HL-60/S4 (cell line): ENCODE data around the gene CDHR1.
"Not testable (repeated sequence)": the region's sequence is repeated elsewhere in the genome, so short reads cannot be mapped to it uniquely, and the experiment has no call there.

Experiments
- in situ Hi-C: fragments of 300-500 bp; cut with MboI; formaldehyde crosslinking; loops from 2 replicates; pipeline ENCODE4 v1.14.3; 2022; ENCODE audit warnings: low sequenced_read_pairs

CDHR1 gene

DNA sequence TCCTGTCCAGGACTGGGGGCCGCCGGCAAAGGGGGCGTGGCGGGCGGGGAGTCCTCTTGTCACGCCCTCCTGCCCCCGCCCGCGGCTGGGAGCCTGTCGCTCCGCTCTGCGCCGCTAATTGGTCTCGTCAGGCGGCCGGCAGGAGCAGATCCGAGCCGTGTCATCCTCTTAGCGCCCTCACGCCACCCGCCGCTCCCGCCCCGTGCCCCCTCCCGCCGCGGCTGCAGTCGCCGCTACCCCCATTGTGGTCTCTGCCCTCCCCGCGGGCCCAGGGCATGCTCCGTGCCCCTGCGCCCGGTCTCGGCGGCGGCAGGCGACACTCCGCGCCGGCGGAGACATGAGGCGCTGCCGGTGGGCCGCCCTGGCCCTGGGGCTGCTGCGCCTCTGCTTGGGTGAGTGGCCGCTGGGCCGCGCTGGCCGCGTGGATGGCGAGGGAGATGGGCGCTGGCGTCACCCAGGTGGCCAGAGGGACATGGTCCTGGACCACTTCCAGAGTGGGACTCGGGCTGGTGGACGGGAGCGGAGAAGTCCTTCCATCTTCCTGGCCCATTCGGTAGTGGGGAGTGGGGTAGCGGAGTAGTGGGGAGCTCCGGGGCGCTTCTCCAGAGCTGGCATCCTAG is at the start of gene CDHR1:
Gene CDHR1 (plus strand): TSS at position 114 of the 620 bp plus-strand sequence. CDS start 224 bp downstream, at position 338.
- in situ Hi-C loops = no loop called here

DNA sequence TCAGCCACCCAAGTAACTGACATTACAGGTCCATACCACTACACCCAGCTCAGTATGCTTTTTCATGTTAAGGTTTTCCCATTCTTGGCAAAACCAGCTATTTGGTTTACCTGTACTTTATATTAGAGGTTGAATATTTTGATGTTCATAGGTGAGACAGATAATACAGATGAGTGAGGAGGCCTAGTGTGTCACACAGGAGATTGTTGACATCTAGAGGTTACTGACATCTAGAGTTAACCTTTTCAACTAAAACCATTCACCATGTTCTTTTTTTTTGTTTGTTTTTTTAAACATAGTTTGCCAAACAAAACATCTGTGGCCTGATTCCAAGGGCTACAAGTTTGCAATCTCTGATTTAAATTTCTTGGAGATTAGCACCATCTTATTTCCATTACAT is 47.0 kb upstream of the CDHR1 start:
- in situ Hi-C loops = loop anchor here (10.0 kb wide), 1 partner anchor 57 kb away; no protein-coding TSS in a partner anchor

DNA sequence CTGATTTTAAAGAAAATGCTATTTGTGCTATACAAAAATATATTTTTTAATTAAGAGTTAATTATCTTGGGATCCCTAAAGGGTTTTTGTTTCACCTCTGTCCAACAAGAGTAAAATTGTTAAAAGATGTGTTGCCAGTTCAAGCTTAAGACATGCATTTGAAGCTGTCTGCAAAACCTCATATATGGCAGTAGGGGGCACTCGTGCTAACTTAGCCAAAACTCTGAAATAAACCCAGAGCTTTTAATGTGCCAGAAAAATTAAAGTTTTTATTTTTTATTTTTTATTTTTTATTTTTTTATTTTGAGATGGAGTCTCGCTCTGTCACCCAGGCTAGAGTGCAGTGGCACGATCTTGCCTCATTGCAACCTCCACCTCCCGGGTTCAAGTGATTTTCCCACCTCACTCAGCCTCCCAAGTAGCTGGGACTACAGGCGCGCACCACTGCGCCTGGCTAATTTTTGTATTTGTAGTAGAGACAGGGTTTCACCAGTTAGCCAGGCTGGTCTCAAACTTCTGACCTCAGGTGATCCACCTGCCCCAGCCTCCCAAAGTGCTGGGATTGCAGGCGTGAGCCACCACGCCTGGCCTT is 46.2 kb upstream of the CDHR1 start:
- in situ Hi-C loops = loop anchor here (10.0 kb wide), 1 partner anchor 57 kb away; no protein-coding TSS in a partner anchor

DNA sequence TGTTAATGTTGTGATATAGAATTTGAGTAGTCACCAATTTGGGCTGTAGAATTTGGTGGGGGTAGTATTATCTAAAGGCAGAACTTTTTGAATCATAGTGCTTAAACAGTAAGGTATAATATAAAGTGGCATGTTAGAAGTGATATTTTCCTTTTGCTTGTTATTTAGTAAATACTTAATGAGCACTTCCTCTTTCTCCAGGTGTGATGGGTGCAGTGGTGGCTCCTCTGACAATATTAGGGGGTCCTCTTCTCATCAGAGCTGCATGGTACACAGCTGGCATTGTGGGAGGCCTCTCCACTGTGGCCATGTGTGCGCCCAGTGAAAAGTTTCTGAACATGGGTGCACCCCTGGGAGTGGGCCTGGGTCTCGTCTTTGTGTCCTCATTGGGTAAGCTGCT is 44.5 kb upstream of the CDHR1 start:
- in situ Hi-C loops = loop anchor here (10.0 kb wide), 1 partner anchor 55 kb away; no protein-coding TSS in a partner anchor

DNA sequence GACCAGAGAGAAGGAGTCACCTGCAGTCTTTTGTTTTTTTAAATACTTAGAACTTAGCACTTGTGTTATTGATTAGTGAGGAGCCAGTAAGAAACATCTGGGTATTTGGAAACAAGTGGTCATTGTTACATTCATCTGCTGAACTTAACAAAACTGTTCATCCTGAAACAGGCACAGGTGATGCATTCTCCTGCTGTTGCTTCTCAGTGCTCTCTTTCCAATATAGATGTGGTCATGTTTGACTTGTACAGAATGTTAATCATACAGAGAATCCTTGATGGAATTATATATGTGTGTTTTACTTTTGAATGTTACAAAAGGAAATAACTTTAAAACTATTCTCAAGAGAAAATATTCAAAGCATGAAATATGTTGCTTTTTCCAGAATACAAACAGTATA is 41.6 kb upstream of the CDHR1 start:
- in situ Hi-C loops = no loop called here

DNA sequence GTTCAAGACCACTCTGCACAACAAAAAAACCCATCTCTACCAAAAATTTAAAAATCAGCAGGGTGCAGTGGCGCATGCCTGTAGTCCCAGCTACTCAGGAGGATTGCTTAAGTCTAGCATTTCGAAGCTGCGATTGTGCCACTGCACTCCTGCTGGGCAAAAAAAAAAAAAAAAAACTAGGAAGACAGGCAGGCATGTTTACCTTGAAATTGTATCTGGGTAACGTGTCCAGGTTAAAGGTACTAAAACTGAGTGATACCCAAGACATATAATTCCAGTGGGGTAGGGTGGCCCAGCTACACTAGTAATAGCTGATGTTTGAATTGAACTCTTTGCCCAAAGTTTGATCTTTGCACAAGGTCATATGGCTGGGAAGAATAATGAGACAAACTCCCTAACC is 38.8 kb upstream of the CDHR1 start:
- in situ Hi-C loops = no loop called here

DNA sequence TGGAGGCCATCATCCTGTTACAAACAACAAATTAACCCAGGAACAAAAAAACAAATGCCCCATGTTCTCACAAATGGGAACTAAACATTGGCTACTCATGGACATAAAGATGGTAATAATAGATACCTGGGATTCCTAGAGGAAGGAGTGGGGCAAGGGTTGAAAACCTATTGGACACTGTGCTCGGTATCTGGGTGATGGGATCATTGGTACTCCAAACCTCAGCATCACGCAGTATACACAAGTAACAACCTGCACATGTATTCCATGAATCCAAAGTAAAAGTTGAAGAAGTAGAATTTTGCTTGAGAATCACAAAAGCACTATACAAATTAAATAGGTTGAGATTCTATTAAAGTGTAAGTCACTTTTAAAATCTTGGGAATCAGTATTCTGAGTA is 38.3 kb upstream of the CDHR1 start:
- in situ Hi-C loops = no loop called here

DNA sequence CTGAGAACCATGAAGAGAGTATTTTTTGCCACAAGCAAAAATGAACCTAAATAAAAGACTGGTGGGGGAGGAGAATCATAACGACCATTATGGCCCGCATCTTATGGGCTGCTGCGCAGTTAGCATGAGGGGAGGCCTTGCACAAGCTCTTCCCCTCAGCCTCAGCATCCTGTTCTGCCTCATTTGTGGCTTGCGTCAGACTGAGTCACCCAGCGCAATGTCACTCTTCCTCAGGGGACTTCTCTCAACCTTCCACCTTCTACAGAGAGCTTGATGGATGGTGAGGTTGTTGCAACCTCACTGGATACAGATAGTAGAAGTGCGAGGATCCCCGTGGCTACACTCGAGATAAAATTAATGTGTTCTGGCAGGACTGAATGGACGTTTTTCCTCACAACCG is 37.6 kb upstream of the CDHR1 start:
- in situ Hi-C loops = no loop called here

DNA sequence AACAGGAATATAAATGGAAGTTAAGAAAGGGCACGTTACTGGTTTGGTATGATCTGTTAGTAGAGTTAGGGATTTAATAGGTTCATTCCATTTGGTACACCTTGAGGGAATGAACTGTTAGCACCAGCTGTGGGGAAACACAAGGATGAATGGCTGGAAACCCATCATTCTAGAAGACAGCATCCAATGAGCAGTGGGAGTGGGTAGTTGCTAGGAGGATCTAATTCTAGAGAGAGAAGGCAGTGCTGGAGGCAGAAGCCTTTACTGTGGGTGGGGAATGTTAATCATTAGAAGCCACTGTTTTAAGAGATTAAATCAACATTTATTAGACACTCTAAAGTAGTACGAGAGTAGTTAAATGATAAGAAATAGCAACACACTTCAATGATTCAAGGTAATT is 36.3 kb upstream of the CDHR1 start:
- in situ Hi-C loops = no loop called here

DNA sequence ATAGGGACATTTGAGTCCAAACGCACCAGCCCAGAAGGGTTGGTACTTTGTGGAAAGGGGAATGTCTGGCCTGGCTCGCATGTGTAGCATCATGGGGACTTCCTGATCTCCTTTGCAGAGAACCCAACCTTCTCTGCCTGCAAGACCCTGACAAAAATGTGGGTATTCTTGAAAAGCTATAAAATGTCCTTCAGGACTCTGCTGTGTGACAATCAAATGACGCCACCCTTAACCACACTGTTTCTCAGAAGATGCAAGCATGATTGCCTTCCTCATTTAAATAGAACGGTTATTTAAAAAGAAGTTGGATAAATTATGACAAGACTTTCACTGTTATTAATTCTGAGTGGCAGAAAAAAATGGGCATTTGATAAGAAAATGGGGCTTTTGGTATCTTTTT is 35.8 kb upstream of the CDHR1 start:
- in situ Hi-C loops = no loop called here

DNA sequence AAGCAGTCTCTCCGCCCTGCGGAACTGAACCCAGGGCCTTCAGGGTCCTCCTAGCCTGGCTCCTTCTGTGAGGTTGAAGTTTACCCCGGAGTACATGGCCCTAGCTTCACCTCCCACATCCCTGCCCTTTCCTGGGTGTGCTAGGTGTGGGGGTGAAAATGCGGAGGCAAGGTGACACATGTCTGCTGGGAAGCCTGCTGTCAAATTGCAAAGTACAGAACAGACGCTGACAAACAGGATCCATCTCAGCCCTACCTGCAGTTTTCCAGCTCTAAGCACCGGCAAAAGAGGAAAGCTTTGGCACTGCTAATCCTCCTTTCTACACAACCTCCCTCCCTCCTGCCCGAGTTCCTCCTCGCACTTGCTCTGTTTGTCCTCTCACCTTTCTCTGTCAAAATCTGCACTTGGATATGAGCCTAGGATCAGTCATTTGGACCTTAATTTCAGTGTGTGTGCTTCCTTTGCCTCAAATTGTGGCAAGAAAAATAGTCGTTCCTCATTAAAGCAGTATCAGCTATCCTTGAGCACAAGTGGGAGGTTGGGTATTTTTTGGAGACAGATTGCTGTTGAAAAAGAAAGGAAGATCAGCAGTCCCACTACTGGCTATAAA is 35.2 kb upstream of the CDHR1 start:
- in situ Hi-C loops = no loop called here

DNA sequence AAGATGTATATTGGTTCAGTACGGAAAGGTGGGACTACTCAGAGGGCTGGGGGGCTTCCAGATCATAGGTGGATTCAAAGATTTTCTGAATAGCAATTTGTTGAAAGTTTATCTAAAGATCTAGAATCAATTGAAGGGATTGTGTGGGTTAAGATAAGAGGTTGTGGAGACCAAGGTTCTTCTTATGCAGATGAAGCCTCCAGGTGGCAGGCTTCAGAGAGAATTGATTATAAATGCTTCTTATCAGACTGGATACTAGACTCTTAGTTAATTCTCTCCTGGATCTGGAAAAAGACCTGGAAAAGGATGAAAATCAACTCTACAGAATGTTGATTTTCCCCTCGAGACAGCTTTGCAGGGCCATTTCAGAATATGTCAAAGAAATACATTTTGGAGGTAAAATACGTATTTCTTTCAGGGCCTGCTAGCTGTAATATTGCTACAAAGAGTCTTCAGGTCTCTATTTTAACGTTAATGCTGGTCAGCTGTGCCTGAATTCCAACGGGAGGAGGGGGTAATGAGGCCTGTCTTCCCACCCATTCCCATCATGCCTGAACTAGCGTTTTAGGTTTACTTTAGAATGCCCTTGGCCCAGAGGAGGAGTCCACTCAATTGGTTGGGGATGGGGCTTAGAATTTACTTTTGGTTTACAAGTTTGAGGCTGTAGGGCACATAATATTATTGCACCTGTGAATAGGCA is 33.5 kb upstream of the CDHR1 start:
- in situ Hi-C loops = no loop called here

DNA sequence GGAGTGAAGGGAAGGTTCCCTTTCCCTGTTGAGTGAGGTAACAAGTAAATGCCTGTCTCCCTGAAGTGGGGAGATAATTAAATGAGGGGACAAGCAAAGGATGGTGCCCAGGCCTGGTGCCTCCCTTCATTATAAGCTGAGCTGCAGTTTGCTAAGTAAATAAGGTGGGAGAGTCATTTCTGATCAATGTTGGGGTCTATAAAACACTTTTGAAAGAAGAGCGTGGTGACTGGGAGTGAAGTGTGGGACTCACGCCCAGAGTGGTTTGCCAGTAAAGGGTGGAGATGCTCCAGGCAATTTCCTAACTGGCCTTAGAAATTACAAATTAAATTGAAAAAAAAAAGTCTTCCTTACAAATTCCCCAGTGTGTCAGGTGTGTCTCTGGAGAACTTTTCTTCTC is 30.3 kb upstream of the CDHR1 start:
- in situ Hi-C loops = no loop called here

DNA sequence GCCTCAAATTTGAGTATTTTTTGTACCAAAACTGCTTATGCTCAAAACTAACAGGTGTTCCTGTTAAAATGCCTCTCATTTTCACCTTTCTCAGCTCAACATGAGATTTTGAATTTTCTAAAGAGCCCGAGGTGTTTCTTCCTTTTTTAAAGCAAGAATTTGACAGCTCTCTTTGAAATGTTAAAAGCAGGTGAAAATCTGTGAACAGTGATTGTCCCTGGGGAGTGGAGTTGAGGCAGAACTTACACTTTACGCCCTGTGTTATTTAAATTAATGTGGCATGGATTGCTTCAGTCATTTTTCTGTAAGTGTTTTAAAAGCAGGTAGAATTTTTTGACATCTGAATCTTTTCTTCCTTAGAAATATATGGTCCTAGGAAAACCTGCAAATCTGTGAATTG is 29.9 kb upstream of the CDHR1 start:
- in situ Hi-C loops = no loop called here

DNA sequence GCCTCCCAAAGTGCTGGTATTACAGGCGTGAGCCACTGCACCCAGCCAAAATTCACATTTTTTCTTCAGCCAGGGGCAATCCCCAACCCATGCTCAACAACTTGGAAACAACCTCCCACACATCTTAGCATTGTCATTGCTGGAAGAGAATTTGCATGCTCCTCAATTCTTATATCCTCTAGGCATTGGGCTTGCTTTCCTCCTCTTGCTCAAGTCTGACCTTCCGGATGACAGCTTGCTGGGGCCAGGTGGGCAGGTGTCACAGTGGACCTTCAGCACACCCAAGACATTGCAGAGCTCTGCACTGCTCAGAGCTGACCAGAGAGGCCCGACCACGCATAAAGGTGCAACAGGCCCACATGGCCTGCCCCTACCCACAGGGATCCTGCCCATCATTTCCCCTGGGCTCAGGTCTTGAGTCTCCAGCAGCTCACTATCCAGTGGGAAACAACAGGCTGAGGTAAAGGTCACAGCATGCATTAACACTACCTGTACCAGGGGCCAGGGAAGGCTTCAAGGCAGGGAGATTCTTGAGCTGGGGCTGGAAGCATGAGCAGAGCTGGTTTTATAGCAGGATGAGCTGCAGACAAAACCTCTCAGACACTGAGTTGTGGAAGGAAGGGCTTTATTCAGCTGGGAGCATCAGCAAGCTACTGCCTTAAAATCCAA is 27.6 kb upstream of the CDHR1 start:
- in situ Hi-C loops = no loop called here

DNA sequence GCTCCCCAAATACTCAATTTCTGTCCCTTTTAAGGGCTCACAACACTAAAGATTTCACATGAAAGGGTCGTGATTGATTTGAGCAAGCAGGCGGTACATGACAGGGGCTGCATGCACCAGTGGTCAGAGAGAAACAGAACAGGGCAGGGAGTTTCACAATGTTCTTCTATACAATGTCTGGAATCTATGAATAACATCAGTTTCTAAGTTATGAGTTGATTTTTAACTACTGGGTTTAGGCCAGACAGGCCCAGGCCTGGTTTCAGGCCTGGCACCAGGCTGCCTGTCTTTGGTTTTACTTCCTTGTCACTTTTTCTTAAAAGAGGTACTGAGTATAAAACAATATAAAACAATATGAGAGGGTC is 27.1 kb upstream of the CDHR1 start:
- in situ Hi-C loops = not testable (repeated sequence)

DNA sequence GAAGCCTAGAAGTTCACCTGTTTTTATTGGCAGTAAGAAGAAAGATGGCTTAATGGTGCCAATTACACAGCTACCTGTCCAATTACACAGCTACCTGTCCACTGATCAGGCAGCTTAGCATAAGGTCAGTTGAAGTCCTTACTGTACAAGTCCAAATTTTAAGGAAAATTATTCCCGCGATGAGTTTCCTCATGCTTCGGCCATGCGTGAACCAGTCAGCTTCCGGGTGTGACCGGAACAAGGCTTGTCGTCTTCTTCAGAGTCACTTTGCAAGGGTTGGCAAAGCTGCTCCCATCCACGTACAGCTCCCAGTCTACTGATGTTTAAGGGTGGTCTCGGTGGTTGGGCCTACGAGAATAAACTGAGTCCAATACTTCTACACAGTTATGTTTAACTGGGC is 26.0 kb upstream of the CDHR1 start:
- in situ Hi-C loops = not testable (repeated sequence)

DNA sequence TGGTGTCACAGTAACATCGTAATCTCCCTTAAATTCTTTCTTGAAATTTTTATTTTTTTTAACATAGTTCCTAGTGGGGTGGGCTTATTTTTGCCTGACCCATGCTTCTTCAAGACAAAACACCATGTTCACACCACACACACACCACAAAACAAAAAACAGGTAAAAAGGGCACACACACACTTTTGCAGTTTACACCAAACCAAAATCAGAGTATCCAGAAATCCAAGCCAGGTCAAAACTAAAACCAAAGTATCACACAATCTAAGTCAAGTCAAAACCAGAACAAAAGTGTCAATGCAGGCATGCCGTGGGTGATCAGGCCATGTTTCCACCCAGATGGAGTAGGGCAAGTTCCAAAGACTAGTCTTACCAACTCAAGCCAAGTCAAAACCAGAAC is 23.1 kb upstream of the CDHR1 start:
- in situ Hi-C loops = not testable (repeated sequence)

DNA sequence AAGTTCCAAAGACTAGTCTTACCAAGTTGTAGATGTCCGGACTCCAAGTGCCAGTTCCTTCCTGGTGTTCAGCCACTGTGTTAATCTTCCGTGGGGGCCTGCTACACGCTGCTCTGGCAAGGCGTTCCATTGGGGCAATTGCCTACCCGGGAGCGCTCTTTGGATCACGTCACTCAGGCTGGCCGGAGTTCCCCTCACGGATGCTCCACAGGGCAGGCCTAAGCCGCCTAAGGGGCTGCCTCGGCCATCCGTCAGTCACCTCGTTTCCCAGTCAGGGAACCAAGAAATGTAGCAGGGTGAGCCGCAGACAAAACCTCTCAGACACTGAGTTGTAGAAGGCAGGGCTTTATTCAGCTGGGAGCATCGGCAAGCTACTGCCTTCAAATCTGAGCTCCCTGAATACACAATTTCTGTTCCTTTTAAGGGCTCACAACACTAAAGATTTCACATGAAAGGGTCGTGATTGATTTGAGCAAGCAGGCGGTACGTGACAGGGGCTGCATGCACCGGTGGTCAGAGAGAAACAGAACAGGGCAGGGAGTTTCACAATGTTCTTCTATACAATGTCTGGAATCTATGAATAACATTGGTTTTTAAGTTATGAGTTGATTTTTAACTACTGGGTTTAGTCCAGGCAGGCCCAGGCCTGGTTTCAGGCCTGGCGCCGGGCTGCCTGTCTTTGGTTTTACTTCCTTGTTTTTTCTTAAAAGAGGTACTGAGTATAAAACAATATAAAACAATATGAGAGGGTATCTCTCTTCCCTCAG is 22.5 kb upstream of the CDHR1 start:
- in situ Hi-C loops = not testable (repeated sequence)

DNA sequence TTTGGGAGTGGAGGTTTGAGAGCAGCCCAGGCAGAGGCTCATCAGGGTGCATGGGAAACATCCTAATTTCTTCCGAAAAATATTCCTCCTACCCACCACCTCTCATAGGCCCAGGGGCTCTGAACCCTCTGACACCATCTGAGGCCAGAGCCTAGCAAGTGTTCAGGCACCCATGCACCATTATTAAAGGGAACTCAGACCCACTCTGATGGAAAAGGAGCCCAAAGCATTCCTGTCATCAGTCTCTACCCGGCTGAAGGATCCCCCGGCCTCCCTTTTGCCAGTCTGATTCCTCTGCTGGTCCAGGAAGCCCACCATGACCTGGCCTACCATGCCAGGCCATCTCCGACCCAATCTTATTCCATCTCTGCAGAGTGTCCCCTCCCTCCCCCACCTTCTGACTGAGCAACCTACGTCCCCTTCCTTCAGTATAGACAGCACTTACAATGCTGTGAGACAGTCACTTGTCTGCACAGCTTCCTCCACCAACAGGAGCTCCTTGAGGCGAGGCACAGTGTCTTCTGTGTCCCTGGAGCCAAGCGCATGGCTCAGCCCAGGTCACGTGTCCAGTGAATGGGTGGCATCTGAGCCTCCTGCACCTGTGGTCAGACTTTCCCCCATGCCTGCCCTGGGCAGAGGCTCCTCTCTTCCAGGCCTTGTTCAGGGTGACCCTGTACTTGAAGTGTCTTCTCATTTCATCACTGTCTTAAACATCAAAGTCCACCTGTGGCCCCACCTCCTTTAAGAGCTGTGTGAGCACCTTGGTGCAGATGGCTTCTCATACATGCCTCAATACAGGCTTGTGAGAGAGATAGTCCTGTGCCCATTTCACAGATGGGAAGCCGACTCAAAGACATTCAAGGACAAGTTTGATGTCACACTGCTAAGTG is 21.6 kb upstream of the CDHR1 start:
- in situ Hi-C loops = no loop called here
